SJSA1 (cell line): ENCODE data around the gene HCN1. TPM values are rescaled to one million over a fixed set of nuclear protein-coding genes. Genes with fewer than 3 reads are reported as not detected.

Source experiments
- DNase-seq, 2 experiments: peaks; one replicate each; pipeline ENCODE4 v3.0.0-alpha.2; 2015 to 2020; ENCODE audit warnings: low spot score in 2 of 2, low read depth in 1 of 2
- H3K27ac ChIP-seq: fragments of 250-450 bp; sonication (Bioruptor Pico); 2 replicates; pipeline ENCODE4 v1.5.1; 2020; ENCODE audit warnings: mild to moderate bottlenecking, moderate library complexity
- H3K27me3 ChIP-seq: fragments of 250-450 bp; sonication (Bioruptor Pico); replicated peaks from 2 replicates; pipeline ENCODE4 v1.5.1; 2020; ENCODE audit warnings: mild to moderate bottlenecking, moderate library complexity
- H3K36me3 ChIP-seq: fragments of 250-450 bp; sonication (Bioruptor Pico); 2 replicates; pipeline ENCODE4 v1.5.1; 2020; ENCODE audit warnings: mild to moderate bottlenecking
- H3K4me1 ChIP-seq: fragments of 250-450 bp; sonication (Bioruptor Pico); replicated peaks from 2 replicates; pipeline ENCODE4 v1.6.1; 2021; ENCODE audit warnings: mild to moderate bottlenecking
- H3K4me3 ChIP-seq: fragments of 250-450 bp; sonication (Bioruptor Pico); 2 replicates; pipeline ENCODE4 v1.5.1; 2020; ENCODE audit warnings: mild to moderate bottlenecking
- H3K9me3 ChIP-seq: fragments of 250-450 bp; sonication (Bioruptor Pico); replicated peaks from 2 replicates; pipeline ENCODE4 v1.5.1; 2020; ENCODE audit warnings: mild to moderate bottlenecking
- total RNA-seq: library from RNA; depleted of rRNA; stranded (reverse); fragments of >200 nt; shearing (Covaris generic); gene quantifications from 2 replicates; pipeline ENCODE4 v1.2.3, GENCODE V29; 2014; rRNA removed

HCN1 gene
- not detected in 2 replicates for total RNA-seq

DNA sequence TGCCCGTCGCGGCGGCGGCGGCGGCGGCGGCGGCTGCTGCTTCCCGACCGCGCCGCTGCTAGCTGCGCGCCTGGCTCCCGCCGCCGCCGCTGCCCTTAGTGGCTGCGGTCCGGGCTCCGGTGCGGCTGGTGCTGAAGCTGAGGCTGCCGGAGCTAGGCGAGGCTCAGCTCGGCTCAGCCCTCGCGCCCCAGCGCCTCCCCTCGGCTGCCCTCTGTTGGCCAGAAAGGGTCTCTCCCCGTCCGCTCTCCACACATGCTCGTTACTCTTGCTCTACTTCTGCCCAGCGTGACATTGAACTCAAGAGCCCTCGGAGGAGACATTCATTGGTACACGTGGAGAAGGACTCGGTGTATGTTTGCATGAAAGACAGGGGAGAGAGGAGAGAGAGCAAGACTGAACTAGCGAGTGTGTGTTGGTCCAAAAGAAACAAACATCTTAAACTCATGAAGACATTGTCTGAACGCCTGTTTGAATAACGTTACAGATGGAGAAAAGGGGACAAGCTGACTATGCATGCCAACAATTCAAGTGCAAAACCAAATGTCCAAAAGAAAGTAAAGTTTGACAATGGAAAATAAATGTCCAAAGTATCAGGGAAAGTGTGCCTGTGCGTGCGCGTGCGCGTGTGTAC, at the start of gene HCN1:
Gene HCN1 (minus strand): TSS at position 175 of the 631 bp plus-strand sequence.
- Histone ChIP-seq H3K36me3 (no peaks in the 10 kb centered on the region), H3K9me3 (peaks cover 5% of the 10 kb centered on the region), H3K27me3 (peaks cover 10% of the 10 kb centered on the region), H3K4me3 (no peak within 1 kb of the TSS), H3K4me1 (no peaks in the 10 kb centered on the region), H3K27ac (no peak within 1 kb of the TSS)
- DNase-seq: peak; percentile 23 to 65

DNA sequence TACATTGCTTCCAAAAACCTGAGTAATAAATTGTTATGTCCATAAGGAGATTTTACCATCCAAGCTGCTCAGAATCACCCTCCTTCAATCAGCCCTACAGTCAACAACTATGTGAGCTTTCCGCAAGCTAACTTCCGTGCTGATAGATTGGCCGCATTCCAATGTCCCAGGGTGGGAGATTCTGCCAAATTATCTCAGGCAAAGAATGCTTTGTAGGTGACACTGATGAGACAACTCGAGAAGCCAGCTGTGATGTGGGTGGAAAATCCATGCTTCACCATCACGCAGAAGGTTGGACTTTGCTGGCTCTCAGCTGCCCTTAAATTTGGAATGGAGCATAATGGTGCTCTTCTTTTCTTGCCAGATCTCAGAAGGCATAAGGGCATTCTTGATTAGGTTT, 44.9 kb upstream of the HCN1 start:
- no peak overlapping the region for H3K27ac ChIP-seq
- DNase-seq: no peak
- no peaks in the 10 kb centered on the region for H3K27me3 ChIP-seq
- H3K4me1 ChIP-seq: no peaks in the 10 kb centered on the region
- no peak overlapping the region for H3K4me3 ChIP-seq
- H3K36me3 ChIP-seq: no peaks in the 10 kb centered on the region
- H3K9me3 ChIP-seq: peaks cover 8% of the 10 kb centered on the region

DNA sequence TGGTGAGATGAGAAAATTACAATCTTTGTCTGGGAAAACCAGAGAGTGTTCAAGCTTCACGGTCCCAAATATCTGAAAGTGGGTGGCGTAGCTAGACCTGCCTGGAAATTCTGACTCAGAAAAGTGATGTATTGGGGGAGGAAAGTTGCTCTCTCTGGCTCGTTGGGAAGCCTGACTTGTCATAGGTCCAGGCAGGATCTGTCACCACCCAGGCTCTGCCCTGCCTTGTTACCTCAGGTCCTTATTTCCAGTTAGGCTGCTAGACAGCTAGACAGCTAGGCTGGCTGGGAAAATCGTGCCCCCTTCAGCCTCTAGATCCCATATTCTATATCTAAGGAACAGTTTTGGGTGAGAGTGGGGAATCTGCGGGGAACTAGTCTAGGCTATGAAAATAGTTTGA, 41.0 kb upstream of the HCN1 start:
- no peak overlapping the region for H3K4me3 ChIP-seq
- peaks cover 11% of the 10 kb centered on the region for H3K9me3 ChIP-seq
- no peaks in the 10 kb centered on the region for H3K36me3 ChIP-seq
- H3K27me3 ChIP-seq: no peaks in the 10 kb centered on the region
- no peaks in the 10 kb centered on the region for H3K4me1 ChIP-seq
- DNase-seq: no peak
- H3K27ac ChIP-seq: no peak overlapping the region

DNA sequence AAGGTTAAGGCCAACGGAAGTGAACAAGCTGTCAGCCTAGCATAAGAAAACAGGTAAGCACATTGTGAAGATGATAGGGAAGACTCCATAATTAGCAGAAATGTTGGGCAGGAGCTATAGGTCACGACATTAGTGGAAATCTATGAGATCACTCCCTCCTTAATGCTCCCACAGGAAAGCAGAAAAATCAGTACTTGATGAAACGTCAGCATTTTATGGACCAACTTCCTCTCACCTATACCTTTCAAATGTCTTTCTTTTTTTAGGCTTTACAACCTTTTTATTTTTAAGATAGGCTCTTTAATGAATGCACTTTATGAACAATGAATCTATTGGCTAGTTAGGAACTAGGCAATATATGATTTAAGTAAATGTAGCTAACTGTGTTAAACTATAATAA, 29.4 kb upstream of the HCN1 start:
- no peaks in the 10 kb centered on the region for H3K36me3 ChIP-seq
- no peaks in the 10 kb centered on the region for H3K27me3 ChIP-seq
- no peak overlapping the region for H3K27ac ChIP-seq
- no peak overlapping the region for H3K4me3 ChIP-seq
- no peaks in the 10 kb centered on the region for H3K4me1 ChIP-seq
- DNase-seq: no peak
- peaks cover 2% of the 10 kb centered on the region; the same call in 1 of the 2 replicates for H3K9me3 ChIP-seq

DNA sequence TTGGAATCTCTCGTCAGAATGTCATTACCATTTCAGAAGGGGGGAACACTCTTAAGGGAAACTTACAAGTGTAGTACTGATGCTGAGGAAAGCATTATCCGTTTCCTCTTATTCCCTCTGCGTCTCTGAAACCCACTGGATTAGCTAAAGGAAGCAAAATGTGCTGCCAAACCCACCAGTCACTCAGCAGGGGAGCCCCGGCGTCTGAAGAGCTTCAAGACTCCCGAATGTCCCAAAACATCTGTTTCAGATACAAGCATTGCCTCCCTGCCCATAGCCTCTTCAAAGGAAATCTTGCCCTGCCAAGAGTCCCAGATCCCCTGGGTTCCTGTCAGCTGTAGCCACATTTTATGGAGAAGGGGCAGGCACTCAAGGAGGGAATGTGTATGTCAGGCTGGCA, 1.0 kb upstream of the HCN1 start:
- Histone ChIP-seq H3K36me3 (no peaks in the 10 kb centered on the region), H3K4me3 (no peak overlapping the region), H3K27me3 (peaks cover 10% of the 10 kb centered on the region), H3K9me3 (peaks cover 5% of the 10 kb centered on the region), H3K4me1 (no peaks in the 10 kb centered on the region), H3K27ac (no peak overlapping the region)
- DNase-seq: no peak

DNA sequence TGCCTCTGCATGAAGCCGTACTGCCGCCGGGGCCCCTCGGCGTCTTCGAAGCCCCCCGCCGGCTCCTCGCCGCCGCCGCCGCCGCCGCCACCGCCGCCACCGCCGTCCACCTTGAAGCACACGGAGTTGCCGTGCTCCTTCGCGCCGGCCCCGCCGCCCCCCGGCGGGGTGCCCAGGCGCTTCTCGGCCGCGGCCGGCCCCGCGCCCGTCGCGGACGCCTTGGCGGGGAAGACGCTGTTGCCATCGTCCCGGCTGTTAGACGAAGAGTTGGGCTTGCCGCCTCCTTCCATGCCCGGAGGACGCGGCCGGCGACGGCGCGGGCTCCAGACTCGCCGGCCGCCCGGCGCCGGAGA, 400 bp downstream of the HCN1 start:
- H3K27ac ChIP-seq: no peak overlapping the region
- H3K27me3 ChIP-seq: peaks cover 10% of the 10 kb centered on the region
- no peak for DNase-seq
- no peaks in the 10 kb centered on the region for H3K4me1 ChIP-seq
- H3K9me3 ChIP-seq: peaks cover 5% of the 10 kb centered on the region
- no peaks in the 10 kb centered on the region for H3K36me3 ChIP-seq
- no peak overlapping the region for H3K4me3 ChIP-seq

DNA sequence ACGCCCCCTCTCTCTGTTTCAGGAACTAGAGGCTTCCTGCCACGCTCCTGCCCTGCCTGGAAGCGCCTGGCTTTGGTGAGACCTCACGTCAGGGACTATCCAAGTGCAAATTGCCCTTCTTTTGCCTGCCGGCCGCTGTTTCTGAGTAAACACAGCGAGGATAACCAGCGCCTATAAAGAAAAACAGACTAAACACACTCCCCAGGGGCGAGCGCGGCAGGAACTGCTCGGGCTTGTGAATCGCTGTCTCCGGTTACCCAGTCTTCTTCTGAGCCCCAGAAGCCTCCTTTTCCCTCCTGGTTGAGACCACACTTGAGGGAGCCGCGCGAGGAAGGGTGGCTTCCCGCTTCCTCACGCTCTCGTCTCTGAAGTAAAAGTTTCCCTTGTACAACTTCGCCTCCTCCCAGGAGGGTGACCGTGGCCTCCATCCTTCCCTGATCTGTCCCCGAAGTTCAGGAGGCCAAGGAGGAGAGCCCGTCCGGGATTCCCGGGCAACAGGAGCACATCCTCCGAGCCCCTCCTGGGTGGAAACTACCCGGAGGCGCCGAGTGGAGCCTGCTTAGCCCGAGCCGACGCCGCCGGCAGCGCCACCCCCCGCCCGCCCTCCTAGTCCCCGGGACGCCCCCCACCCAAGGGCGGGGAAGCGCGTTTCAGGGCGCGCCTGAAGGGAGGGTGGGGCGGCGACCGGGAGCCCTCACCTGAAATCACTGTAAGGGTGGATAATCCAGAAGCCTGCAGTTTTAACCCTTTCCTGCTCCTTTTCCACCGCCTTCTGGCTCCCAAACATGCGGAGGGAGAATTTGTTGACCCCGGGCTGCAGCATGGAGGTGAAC, 993 bp downstream of the HCN1 start:
- no peak overlapping the region for H3K27ac ChIP-seq
- peaks cover 5% of the 10 kb centered on the region for H3K9me3 ChIP-seq
- DNase-seq: no peak
- no peak overlapping the region for H3K4me3 ChIP-seq
- H3K36me3 ChIP-seq: no peaks in the 10 kb centered on the region
- H3K4me1 ChIP-seq: no peaks in the 10 kb centered on the region
- peaks cover 10% of the 10 kb centered on the region for H3K27me3 ChIP-seq

DNA sequence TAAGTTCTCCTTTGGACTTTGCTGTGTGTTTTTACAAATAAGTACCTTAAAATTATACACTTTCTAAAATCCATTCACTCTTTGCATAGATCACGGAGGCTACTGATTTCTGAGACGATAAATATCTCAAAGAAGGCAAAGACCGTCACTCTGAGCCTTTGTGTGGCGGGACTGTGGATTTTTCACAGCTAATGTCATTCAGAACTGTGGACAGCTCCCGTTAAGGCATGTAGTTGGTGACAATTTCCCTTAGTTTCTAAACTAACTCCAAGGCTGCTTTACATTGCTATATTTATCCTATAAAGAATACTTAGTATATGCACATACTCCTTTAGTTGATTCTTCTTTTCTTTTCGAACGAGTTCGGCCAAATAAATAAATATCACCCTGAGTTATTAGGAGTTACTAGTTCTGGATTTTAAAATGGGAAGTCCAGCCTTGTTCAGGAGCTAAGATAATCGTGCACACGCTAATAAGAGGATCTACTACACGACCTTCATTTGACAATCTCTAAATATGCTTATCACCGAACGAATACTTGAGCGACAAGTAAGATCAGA, 1.8 kb downstream of the HCN1 start:
- Histone ChIP-seq H3K4me1 (no peaks in the 10 kb centered on the region), H3K27me3 (peaks cover 10% of the 10 kb centered on the region), H3K27ac (no peak overlapping the region), H3K4me3 (no peak overlapping the region), H3K9me3 (peaks cover 5% of the 10 kb centered on the region), H3K36me3 (no peaks in the 10 kb centered on the region)
- no peak for DNase-seq

DNA sequence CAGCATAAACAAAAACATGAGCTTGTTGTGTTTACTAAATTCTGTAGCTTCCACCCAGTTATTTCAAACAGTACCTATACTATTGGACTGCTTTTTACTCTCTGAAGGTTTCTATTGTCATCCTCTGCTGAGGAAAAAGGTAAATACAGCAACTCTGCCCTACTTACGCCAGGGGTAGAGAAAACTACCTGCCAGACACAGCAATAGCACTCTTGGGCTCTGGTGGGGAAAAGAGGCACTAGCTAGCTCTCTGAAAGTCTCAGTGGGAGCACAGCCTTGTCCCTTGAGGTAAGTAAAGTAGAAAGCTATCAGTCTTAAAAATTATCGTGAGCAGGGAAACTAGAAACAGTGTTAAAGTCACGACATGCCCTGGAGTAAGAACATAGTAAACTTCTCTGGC, 3.7 kb downstream of the HCN1 start:
- Histone ChIP-seq H3K4me3 (no peak overlapping the region), H3K4me1 (no peaks in the 10 kb centered on the region), H3K27me3 (peaks cover 10% of the 10 kb centered on the region), H3K27ac (no peak overlapping the region), H3K9me3 (peaks cover 5% of the 10 kb centered on the region), H3K36me3 (no peaks in the 10 kb centered on the region)
- no peak for DNase-seq

DNA sequence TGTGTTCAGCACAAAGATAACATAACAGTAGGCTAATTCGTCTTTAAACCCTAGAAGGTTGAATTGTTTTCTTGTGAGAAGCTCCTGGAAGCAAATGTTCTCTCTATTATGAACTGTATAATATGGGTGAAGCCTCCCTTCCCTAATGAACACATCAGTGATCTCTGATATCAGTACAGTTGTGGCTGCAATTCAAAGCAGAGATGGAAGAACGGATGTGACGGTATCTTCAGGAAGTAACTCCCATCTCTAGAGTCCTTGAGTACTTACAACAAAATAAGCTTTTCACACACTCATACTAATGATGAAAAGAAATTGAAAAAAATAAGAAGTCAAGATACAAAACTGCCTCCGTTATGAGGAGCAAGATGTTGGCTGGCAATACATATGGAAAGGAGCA, 4.5 kb downstream of the HCN1 start:
- H3K4me3 ChIP-seq: no peak overlapping the region
- H3K27me3 ChIP-seq: peaks cover 10% of the 10 kb centered on the region
- H3K36me3 ChIP-seq: no peaks in the 10 kb centered on the region
- no peak for DNase-seq
- peaks cover 5% of the 10 kb centered on the region for H3K9me3 ChIP-seq
- no peak overlapping the region for H3K27ac ChIP-seq
- no peaks in the 10 kb centered on the region for H3K4me1 ChIP-seq

DNA sequence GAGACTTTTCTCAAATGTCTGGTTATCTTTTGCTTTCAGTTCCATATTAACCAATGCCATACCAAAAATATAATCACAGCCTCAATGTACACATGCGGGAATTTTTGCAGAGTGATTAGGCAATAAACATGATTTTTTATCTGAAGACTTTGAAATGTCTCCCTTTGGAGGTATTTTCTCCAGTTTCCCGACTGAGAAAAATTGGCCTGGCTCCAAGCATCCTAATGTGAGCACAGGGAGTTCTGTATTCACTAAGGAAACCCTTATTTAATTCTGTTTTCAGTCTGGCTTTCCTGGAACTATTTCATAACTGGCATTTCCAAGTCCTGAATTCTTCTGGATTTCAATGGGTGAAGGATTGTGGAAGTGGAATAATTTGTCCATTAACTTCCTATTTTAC, 8.5 kb downstream of the HCN1 start:
- H3K9me3 ChIP-seq: no peaks in the 10 kb centered on the region
- DNase-seq: no peak
- H3K36me3 ChIP-seq: no peaks in the 10 kb centered on the region
- no peaks in the 10 kb centered on the region for H3K4me1 ChIP-seq
- no peak overlapping the region for H3K4me3 ChIP-seq
- H3K27ac ChIP-seq: no peak overlapping the region
- H3K27me3 ChIP-seq: no peaks in the 10 kb centered on the region

DNA sequence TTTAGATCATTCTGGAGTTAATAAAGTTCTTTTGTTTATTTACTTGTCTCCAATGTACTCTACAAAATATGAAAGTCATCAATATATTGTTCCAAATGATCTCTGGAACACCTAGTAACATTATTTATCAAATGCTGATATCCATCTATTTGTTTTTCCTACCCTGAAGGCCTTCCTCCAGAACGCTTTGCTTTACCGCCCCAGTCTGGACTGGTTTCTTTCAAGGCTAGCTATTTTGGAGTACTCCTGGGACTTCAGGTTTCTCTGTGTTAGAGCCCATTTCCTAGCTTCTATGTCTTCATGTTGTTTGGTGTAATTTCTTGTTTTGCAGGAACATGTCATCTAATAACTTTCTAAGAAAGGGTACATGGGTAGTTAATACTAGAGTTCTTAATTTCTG, 9.6 kb downstream of the HCN1 start:
- no peaks in the 10 kb centered on the region for H3K36me3 ChIP-seq
- no peak overlapping the region for H3K4me3 ChIP-seq
- H3K27ac ChIP-seq: no peak overlapping the region
- H3K9me3 ChIP-seq: no peaks in the 10 kb centered on the region
- no peak for DNase-seq
- no peaks in the 10 kb centered on the region for H3K4me1 ChIP-seq
- H3K27me3 ChIP-seq: no peaks in the 10 kb centered on the region

DNA sequence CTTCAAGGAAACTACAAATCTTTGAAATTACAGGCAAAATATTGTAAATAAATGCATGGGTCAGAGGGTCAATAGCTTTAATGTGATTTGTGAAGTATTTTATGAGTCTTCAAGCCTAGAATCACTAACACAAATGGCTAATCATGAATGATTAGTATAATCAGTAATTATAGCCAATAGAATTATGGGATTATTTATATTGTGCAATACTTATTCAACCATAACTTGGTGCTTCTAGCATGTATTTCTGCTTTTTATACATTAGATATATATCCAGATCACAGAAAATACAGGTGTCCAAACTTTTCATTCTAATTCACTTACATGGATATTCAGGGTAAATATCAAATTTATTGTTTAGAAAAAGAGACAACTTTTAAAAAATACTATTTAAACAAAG, 12.1 kb downstream of the HCN1 start:
- no peaks in the 10 kb centered on the region for H3K9me3 ChIP-seq
- DNase-seq: no peak
- no peaks in the 10 kb centered on the region for H3K4me1 ChIP-seq
- H3K4me3 ChIP-seq: no peak overlapping the region
- H3K27ac ChIP-seq: no peak overlapping the region
- no peaks in the 10 kb centered on the region for H3K27me3 ChIP-seq
- H3K36me3 ChIP-seq: no peaks in the 10 kb centered on the region

DNA sequence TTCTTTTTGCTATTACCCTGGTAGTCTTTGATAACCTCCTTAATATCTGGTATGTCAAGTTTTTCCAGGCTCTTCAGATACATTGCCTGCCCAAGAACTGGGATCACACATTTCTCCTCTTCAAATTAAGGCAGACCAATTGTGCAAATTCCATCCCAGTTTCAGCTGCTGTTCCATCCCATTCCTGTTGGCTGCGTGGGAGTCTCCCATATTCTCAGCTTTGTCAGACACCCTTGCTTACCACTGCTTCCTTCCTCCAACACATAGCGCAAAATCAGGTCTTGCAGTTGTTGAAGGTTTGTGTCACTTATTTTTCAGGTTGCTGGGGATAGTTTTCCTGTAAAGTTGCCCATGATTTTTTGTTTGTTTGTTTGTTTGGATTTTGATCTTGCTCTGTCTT, 15.2 kb downstream of the HCN1 start:
- Histone ChIP-seq H3K27ac (no peak overlapping the region), H3K36me3 (no peaks in the 10 kb centered on the region), H3K27me3 (no peaks in the 10 kb centered on the region), H3K4me3 (no peak overlapping the region), H3K9me3 (no peaks in the 10 kb centered on the region), H3K4me1 (no peaks in the 10 kb centered on the region)
- no peak for DNase-seq
